Measurements from ENCODE around the gene PTPRD.

DNA sequence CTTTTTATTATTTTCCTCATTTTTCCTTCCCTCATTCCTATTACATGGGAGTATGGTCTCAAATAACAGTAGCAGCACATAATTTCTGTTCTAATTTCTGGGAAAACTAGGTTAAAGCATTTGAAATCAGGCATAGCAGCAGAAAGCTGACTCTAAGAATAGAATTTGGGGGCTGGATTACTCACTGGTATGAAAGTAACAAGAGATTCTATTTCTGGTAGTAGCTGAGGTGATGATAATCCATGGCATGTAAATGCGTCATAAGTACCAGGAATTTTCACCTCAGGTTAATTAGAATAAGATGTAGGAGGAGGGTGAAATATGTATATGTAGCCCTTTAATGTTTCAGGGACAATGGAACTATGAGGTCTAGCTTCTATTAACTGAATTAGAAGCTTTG lies 662.0 kb downstream of the PTPRD start:
- TF ChIP-seq, protein P1, sequence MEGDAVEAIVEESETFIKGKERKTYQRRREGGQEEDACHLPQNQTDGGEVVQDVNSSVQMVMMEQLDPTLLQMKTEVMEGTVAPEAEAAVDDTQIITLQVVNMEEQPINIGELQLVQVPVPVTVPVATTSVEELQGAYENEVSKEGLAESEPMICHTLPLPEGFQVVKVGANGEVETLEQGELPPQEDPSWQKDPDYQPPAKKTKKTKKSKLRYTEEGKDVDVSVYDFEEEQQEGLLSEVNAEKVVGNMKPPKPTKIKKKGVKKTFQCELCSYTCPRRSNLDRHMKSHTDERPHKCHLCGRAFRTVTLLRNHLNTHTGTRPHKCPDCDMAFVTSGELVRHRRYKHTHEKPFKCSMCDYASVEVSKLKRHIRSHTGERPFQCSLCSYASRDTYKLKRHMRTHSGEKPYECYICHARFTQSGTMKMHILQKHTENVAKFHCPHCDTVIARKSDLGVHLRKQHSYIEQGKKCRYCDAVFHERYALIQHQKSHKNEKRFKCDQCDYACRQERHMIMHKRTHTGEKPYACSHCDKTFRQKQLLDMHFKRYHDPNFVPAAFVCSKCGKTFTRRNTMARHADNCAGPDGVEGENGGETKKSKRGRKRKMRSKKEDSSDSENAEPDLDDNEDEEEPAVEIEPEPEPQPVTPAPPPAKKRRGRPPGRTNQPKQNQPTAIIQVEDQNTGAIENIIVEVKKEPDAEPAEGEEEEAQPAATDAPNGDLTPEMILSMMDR (conservative IDR thresholded peaks at IDR 0.05; ENCODE audit: low read depth, low read length) = no peak
- no peak for TF ChIP-seq CEBPB (IDR thresholded peaks at IDR 0.05; ENCODE audit: low read depth, low read length)
- no peak for TF ChIP-seq BHLHE40 (IDR thresholded peaks at IDR 0.05; ENCODE audit: low read depth, low read length)
- no peak for TF ChIP-seq POLR2A (IDR thresholded peaks at IDR 0.05; ENCODE audit: low read depth, low read length)
